Measurements from ENCODE around the gene B9D1.

GRCh38 chr17:19321481-19322128 lies 40.9 kb downstream of the B9D1 start:
- TF ChIP-seq, protein P1, sequence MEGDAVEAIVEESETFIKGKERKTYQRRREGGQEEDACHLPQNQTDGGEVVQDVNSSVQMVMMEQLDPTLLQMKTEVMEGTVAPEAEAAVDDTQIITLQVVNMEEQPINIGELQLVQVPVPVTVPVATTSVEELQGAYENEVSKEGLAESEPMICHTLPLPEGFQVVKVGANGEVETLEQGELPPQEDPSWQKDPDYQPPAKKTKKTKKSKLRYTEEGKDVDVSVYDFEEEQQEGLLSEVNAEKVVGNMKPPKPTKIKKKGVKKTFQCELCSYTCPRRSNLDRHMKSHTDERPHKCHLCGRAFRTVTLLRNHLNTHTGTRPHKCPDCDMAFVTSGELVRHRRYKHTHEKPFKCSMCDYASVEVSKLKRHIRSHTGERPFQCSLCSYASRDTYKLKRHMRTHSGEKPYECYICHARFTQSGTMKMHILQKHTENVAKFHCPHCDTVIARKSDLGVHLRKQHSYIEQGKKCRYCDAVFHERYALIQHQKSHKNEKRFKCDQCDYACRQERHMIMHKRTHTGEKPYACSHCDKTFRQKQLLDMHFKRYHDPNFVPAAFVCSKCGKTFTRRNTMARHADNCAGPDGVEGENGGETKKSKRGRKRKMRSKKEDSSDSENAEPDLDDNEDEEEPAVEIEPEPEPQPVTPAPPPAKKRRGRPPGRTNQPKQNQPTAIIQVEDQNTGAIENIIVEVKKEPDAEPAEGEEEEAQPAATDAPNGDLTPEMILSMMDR (IDR thresholded peaks at IDR 0.05; ENCODE audit: borderline replicate concordance, extremely low read depth, low read length, poor library complexity, severe bottlenecking): peak; percentile 29
- TF ChIP-seq EZH2 (IDR thresholded peaks at IDR 0.05; ENCODE audit: borderline replicate concordance, low read depth, low read length, severe bottlenecking): no peak
